Hepatocyte (in vitro differentiated cells): Measurements from ENCODE around the gene MLXIP.

Experiments
- EZH2 ChIP-seq: fragments of 200-600 bp; sonication (generic); IDR thresholded peaks from 2 replicates; pipeline ENCODE4 v1.6.1; 2016; ENCODE audit warnings: antibody characterized with exemption, mild to moderate bottlenecking, borderline replicate concordance
- EZH2phosphoT487 ChIP-seq: fragments of 200-600 bp; sonication (generic); IDR thresholded peaks from one replicate; pipeline ENCODE4 v1.6.1; 2018; ENCODE audit warnings: antibody characterized with exemption, mild to moderate bottlenecking, low read depth, moderate library complexity; ENCODE audit not compliant: unreplicated experiment, severe bottlenecking
- TF ChIP-seq, protein P1 (sequence below): fragments of 200-600 bp; sonication (generic); IDR thresholded peaks from 2 replicates; pipeline ENCODE4 v1.5.1; 2016; ENCODE audit warnings: antibody characterized with exemption, mild to moderate bottlenecking; ENCODE audit not compliant: poor library complexity

DNA sequence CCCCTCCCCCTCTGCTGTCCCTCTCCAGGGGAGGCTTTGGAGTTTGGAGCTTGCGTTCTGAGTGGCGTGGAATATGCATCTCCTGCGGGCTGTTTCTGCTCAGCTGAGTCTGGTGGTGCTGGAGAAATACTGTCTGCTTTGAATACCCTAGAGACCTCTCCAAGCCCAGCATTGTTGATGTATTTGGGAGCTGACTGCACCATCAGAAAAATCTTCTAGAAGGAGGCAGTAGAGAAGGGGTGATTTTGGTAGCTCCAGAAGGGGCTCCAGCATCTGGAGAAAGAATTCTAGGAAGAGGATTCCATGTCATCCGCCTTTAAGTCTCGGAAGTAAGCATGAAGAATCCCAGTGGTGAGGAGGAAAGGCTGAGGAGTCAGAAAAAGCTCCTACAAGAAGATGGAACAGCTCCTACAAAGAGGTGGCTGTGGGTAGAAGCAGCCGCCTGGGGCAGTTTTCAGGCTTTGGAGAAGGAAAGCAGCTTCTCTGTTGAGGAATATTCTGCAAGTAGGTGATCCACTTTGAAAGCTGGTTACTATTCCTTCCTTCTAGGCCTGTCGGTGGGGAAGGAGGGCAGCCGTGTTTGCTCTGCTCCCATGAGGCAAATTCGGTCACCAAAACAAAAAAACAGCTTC lies 9.7 kb downstream of the MLXIP start:
- TF ChIP-seq, protein P1, sequence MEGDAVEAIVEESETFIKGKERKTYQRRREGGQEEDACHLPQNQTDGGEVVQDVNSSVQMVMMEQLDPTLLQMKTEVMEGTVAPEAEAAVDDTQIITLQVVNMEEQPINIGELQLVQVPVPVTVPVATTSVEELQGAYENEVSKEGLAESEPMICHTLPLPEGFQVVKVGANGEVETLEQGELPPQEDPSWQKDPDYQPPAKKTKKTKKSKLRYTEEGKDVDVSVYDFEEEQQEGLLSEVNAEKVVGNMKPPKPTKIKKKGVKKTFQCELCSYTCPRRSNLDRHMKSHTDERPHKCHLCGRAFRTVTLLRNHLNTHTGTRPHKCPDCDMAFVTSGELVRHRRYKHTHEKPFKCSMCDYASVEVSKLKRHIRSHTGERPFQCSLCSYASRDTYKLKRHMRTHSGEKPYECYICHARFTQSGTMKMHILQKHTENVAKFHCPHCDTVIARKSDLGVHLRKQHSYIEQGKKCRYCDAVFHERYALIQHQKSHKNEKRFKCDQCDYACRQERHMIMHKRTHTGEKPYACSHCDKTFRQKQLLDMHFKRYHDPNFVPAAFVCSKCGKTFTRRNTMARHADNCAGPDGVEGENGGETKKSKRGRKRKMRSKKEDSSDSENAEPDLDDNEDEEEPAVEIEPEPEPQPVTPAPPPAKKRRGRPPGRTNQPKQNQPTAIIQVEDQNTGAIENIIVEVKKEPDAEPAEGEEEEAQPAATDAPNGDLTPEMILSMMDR, result no peak
- TF ChIP-seq EZH2 (no peak), EZH2phosphoT487 (no peak)
